Erythroblast (primary cell): ENCODE measurements around the gene DDR1.

Source experiments
- GATA1 ChIP-seq: IDR thresholded peaks from 2 replicates; pipeline ENCODE4 v1.6.1; 2011; ENCODE audit warnings: low read depth, mild to moderate bottlenecking, control low read depth, low read length, moderate library complexity
- POLR2A ChIP-seq: IDR thresholded peaks from 2 replicates; pipeline ENCODE4 v1.6.1; 2011; ENCODE audit warnings: mild to moderate bottlenecking, low read length

DNA sequence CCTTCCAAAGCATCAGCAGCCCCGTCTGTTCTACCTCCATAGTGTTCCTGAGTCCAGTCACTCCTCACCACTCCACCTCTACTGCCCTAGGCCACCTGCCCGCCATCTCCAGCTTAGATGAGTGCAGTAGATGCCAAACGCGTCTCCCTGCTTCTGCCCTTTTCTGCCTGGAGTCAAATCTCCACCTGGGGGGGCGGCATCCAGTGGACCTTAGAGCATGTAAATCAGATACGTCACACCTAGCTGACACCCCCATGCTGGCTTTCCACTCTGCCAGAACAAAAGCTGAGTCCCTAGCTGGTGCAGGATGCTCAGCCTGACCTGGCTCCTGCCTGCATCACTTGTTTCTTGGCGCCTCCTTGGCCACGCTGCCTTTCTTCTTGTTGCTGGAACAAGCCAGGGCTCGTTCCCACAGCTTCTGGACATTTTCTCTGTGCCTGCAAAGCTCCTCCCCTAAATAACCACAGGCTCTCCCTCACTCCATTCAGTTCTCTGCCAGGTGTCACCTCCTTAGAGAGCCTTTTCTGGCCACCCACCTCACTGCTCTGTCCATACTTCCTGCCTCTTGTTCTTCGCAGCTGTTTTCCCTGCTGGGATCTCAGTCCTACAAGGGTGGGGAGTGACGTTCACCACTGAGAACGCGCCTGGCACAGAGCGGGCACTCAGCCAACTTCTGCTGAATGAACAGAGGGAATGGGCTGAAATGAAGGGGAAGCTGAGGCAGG lies 5.8 kb downstream of the DDR1 start:
- TF ChIP-seq POLR2A (no peak), GATA1 (no peak)
